ENCODE measurements around the gene TAP1. TPM values are rescaled to one million over a fixed set of nuclear protein-coding genes. Genes with fewer than 3 reads are reported as not detected.

TAP1 gene
- total RNA-seq, 1 donor from 2014 or later = 50.6 TPM

GRCh38 chr6:32830936-32831335 lies 22.6 kb downstream of the TAP1 start:
- TF ChIP-seq POLR2AphosphoS5 (IDR thresholded peaks at IDR 0.05; ENCODE audit: insufficient read depth in 1 of 2, low read depth in 1 of 2) (no peak), POLR2A (IDR thresholded peaks at IDR 0.05) (no peak), CTCF (IDR thresholded peaks at IDR 0.05) (no peak)
- DNase-seq (ENCODE audit: extremely low spot score in 2 of 2) = no peak
- H3K27me3 ChIP-seq = no peaks in the 10 kb centered on the region
- no peak overlapping the region for H3K27ac ChIP-seq
- H3K4me3 ChIP-seq = no peak overlapping the region
- H3K9me3 ChIP-seq = no peaks in the 10 kb centered on the region
- peaks cover under 1% of the 10 kb centered on the region for H3K4me1 ChIP-seq
- H3K36me3 ChIP-seq = peaks cover 0 to 42% of the 10 kb centered on the region in 2 donors
- intact Hi-C loops (cut with DNase I) = no loop called here

- H3K27me3 ChIP-seq = no peaks in the 10 kb centered on the region
- H3K4me3 ChIP-seq = no peak overlapping the region
- peaks cover 0 to 35% of the 10 kb centered on the region in 2 donors for H3K36me3 ChIP-seq
- H3K27ac ChIP-seq = no peak overlapping the region
- intact Hi-C loops (cut with DNase I) = no loop called here
- TF ChIP-seq POLR2A (IDR thresholded peaks at IDR 0.05) = no peak
- no peak for TF ChIP-seq POLR2AphosphoS5 (IDR thresholded peaks at IDR 0.05; ENCODE audit: insufficient read depth in 1 of 2, low read depth in 1 of 2)
- no peak for TF ChIP-seq CTCF (IDR thresholded peaks at IDR 0.05)
- H3K4me1 ChIP-seq = no peaks in the 10 kb centered on the region
- H3K9me3 ChIP-seq = no peaks in the 10 kb centered on the region
- no peak for DNase-seq (ENCODE audit: extremely low spot score in 2 of 2)
Observed at GRCh38 chr6:32830017-32830416, 23.5 kb downstream of the TAP1 start.

- intact Hi-C loops (cut with DNase I) = loop anchor here (5.0 kb wide), 1 partner anchor 38 kb away; no protein-coding TSS in a partner anchor
- TF ChIP-seq POLR2AphosphoS5 (IDR thresholded peaks at IDR 0.05; ENCODE audit: insufficient read depth in 1 of 2, low read depth in 1 of 2) = no peak
- TF ChIP-seq POLR2A (IDR thresholded peaks at IDR 0.05) = no peak
- TF ChIP-seq CTCF (IDR thresholded peaks at IDR 0.05) = no peak
- Histone ChIP-seq H3K27ac (no peak overlapping the region), H3K9me3 (no peaks in the 10 kb centered on the region), H3K4me3 (no peak overlapping the region), H3K36me3 (peaks cover 0 to 30% of the 10 kb centered on the region in 2 donors), H3K4me1 (no peaks in the 10 kb centered on the region), H3K27me3 (no peaks in the 10 kb centered on the region)
- no peak for DNase-seq (ENCODE audit: extremely low spot score in 2 of 2)
Observed at GRCh38 chr6:32829495-32829894, 24.0 kb downstream of the TAP1 start.

GRCh38 chr6:32827025-32827424 lies 26.5 kb downstream of the TAP1 start:
- H3K27ac ChIP-seq = no peak overlapping the region
- intact Hi-C loops (cut with DNase I) = loop anchor here (5.0 kb wide), 1 partner anchor 40 kb away; no protein-coding TSS in a partner anchor

More at GRCh38 chr6:32827025-32827424, 26.5 kb downstream of the TAP1 start:
- TF ChIP-seq CTCF (IDR thresholded peaks at IDR 0.05) = no peak
- no peak for TF ChIP-seq POLR2AphosphoS5 (IDR thresholded peaks at IDR 0.05; ENCODE audit: insufficient read depth in 1 of 2, low read depth in 1 of 2)
- no peak for TF ChIP-seq POLR2A (IDR thresholded peaks at IDR 0.05)
- H3K4me1 ChIP-seq = no peaks in the 10 kb centered on the region
- no peaks in the 10 kb centered on the region for H3K9me3 ChIP-seq
- H3K4me3 ChIP-seq = no peak overlapping the region
- no peaks in the 10 kb centered on the region for H3K27me3 ChIP-seq
- peaks cover 0 to 26% of the 10 kb centered on the region in 2 donors for H3K36me3 ChIP-seq
- no peak for DNase-seq (ENCODE audit: extremely low spot score in 2 of 2)

All from vagina (tissue), 2 donors.